B cell (primary cell): ENCODE data around the gene TMEM201. TPM values are rescaled to one million over a fixed set of nuclear protein-coding genes. Genes with fewer than 3 reads are reported as not detected.

Experiments used
- ATAC-seq: fragments of 200-7000 bp; cut with Tn5 transposase; one replicate; pipeline ENCODE4 v1.10.0; 2021; ENCODE audit warnings: low read depth, mild to moderate bottlenecking, moderate number of reproducible peaks, moderate library complexity
- CTCF ChIA-PET: fragments of 350-600 bp; sonication (Branson Sonifier 250); formaldehyde crosslinking; loops from one replicate; lab custom pipeline; 2021; ENCODE audit warnings: antibody characterized with exemption, inconsistent platforms; lab: Charles Lee
- POLR2A ChIA-PET: fragments of 350-600 bp; sonication (Branson Sonifier 250); formaldehyde crosslinking; loops from one replicate; lab custom pipeline; 2021; ENCODE audit warnings: antibody characterized with exemption; lab: Charles Lee
- DNase-seq: peaks from one replicate; pipeline ENCODE4 v3.0.0; 2013
- H2AFZ ChIP-seq: 2 replicates; pipeline ENCODE4 v1.6.1; 2012; ENCODE audit warnings: mild to moderate bottlenecking, low read depth, low read length; ENCODE audit not compliant: insufficient read depth, poor library complexity, severe bottlenecking
- H3K27ac ChIP-seq, 2 donors: 1 replicate in 1 of 2; 2 replicates in 1 of 2; pipeline ENCODE4 v1.5.1; 2012 to 2013; ENCODE audit warnings: low read length in 2 of 2, mild to moderate bottlenecking in 2 of 2, moderate library complexity in 1 of 2
- H3K27me3 ChIP-seq, 4 experiments: fragments of 200-600 bp in 1 of 4; sonication (generic) in 1 of 4; replicated peaks in 1 of 4; 1 replicate in 2 of 4; 2 replicates in 2 of 4; pipeline versions ENCODE4 v1.6.1 to v1.7.0; 2013 to 2016; ENCODE audit warnings: low read length in 3 of 4, mild to moderate bottlenecking in 2 of 4, mixed read lengths in 1 of 4, moderate library complexity in 1 of 4; ENCODE audit not compliant: insufficient read depth in 4 of 4, control insufficient read depth in 3 of 4; ENCODE audit errors: control extremely low read depth in 1 of 4
- H3K36me3 ChIP-seq, 2 experiments: replicated peaks in 1 of 2; 1 replicate in 1 of 2; 2 replicates in 1 of 2; pipeline versions ENCODE4 v1.6.1 to v1.7.1; 2013; ENCODE audit warnings: low read length in 1 of 2; ENCODE audit not compliant: insufficient read depth in 2 of 2, control insufficient read depth in 1 of 2; ENCODE audit errors: control extremely low read depth in 1 of 2, extremely low read depth in 1 of 2
- H3K4me1 ChIP-seq, 2 donors: fragments of 200-600 bp in 1 of 2; sonication (generic) in 1 of 2; 1 replicate in 1 of 2; 2 replicates in 1 of 2; pipeline versions ENCODE4 v1.5.1 to v1.6.1; 2013 to 2017; ENCODE audit warnings: low read length in 2 of 2; ENCODE audit not compliant: control insufficient read depth in 2 of 2, insufficient read depth in 2 of 2
- H3K4me2 ChIP-seq: replicated peaks from 2 replicates; pipeline ENCODE3; 2012; ENCODE audit warnings: mild to moderate bottlenecking, low read depth, low read length; ENCODE audit not compliant: poor library complexity, severe bottlenecking
- H3K4me3 ChIP-seq, 5 experiments: fragments of 200-600 bp in 1 of 5; sonication (generic) in 1 of 5; 1 replicate in 3 of 5; 2 replicates in 2 of 5; pipeline versions ENCODE4 v1.5.1 to v1.7.0; 2011 to 2016; ENCODE audit warnings: low read length in 4 of 5, mild to moderate bottlenecking in 4 of 5, low read depth in 2 of 5, control low read depth in 1 of 5, moderate library complexity in 1 of 5; ENCODE audit not compliant: insufficient read depth in 1 of 5; ENCODE audit errors: control extremely low read depth in 1 of 5, extremely low read depth in 1 of 5
- H3K79me2 ChIP-seq: fragments of 200-600 bp; sonication (generic); one replicate; pipeline ENCODE4 v1.6.0; 2016; ENCODE audit warnings: low read length; ENCODE audit not compliant: control insufficient read depth, insufficient read depth
- H3K9ac ChIP-seq: fragments of 200-600 bp; sonication (generic); 2 replicates; pipeline ENCODE4 v1.6.1; 2017; ENCODE audit warnings: mild to moderate bottlenecking, low read length, moderate library complexity
- H3K9me3 ChIP-seq, 3 donors: one replicate each; pipeline versions ENCODE4 v1.6.1 to v1.7.1; 2013; ENCODE audit warnings: low read length in 2 of 3; ENCODE audit not compliant: control insufficient read depth in 2 of 3, insufficient read depth in 1 of 3; ENCODE audit errors: control extremely low read depth in 1 of 3
- H4K20me1 ChIP-seq: 2 replicates; pipeline ENCODE4 v1.6.0; 2012; ENCODE audit warnings: mild to moderate bottlenecking, low read length; ENCODE audit not compliant: insufficient read depth, control insufficient read depth, poor library complexity, severe bottlenecking
- H3K27ac Mint-ChIP-seq: one replicate; pipeline ENCODE4 v1.8.0; 2021; ENCODE audit warnings: mixed read lengths
- H3K27me3 Mint-ChIP-seq: one replicate; pipeline ENCODE4 v1.8.0; 2021; ENCODE audit warnings: mixed read lengths
- H3K4me1 Mint-ChIP-seq: one replicate; pipeline ENCODE4 v1.8.0; 2021; ENCODE audit warnings: mixed read lengths
- H3K4me3 Mint-ChIP-seq: one replicate; pipeline ENCODE4 v1.8.0; 2021; ENCODE audit warnings: mixed read lengths
- H3K9me3 Mint-ChIP-seq: one replicate; pipeline ENCODE4 v1.8.0; 2022; ENCODE audit warnings: mixed read lengths; ENCODE audit not compliant: insufficient read depth
- EZH2 ChIP-seq: IDR thresholded peaks from 2 replicates; pipeline ENCODE4 v1.6.1; 2012; ENCODE audit warnings: borderline replicate concordance, low read depth, mild to moderate bottlenecking, moderate library complexity, low read length; ENCODE audit not compliant: insufficient read depth, poor library complexity, severe bottlenecking
- WGBS: methylation state at CpG from one replicate; pipeline ENCODE4 v1.1.5; 2013; ENCODE audit warnings: missing lambda C conversion rate; ENCODE audit not compliant: insufficient coverage; 5-methylcytosine and 5-hydroxymethylcytosine counted together
- intact Hi-C: fragments of 100-400 bp; cut with micrococcal nuclease; formaldehyde crosslinking; loops from one replicate; pipeline ENCODE4 v1.10.0; 2022
- polyA plus RNA-seq: library from polyadenylated mRNA; depleted of rRNA; stranded (reverse); fragments of >200 nt; gene quantifications from 2 replicates; pipeline ENCODE4 v1.2.3, GENCODE V29; 2012
- total RNA-seq, 2 donors: library from RNA; stranded (reverse); fragments of 120-200 nt in 1 of 2; gene quantifications; 1 replicate in 1 of 2; 2 replicates in 1 of 2; pipeline versions ENCODE4 v1.2.3 to v1.2.4, GENCODE V29; 2013 to 2022
- TF ChIP-seq, protein P1 (sequence below): fragments of 200-600 bp; IDR thresholded peaks from one replicate; pipeline ENCODE4 v1.8.0; 2022; ENCODE audit warnings: antibody characterized with exemption, mild to moderate bottlenecking

The TMEM201 gene
- total and polyA plus RNA-seq, 2 donors (not counting 1 experiment from before 2014, with no cell fraction given): 6.5 to 9.1 TPM

DNA sequence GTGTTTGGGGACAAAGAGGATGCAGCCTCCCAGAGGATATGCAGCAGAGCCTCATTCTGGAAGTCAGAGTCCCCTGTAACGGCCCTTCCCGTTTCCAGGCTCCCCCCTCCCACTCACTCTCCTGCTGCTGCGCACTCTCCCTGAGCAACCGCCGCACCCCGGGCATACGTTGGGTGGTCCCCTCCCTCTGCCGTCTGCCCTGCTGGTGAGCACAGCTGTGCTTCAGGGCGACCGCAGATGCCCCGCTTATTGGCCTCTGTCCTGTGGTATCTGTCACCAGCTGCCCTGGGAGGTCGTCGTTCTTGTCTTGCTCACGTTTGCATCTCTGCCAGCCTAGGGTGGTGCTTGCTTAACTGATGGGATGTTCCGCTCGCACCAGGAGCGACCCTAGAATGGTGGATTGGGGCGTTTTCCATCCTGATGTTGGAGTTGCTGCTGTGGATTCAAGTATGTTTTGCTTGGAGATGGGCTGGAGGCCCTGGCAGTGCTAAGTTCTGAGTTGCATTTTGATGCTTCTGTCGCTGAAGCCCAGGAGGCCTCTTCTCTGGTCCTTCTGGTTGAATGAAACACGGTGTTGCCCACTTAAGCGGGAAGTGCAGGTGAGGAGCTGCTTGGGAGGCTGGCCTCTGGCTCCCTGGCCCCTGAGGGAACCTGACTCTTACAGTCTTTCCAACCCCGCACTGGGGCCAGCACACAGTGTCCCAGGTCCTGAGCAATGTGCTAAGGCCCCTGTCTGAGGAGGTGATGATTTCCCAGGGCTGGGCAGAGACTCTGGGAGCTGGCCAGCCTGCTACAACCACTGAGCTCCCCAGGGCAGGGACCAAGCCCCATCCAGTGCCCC lies 3.2 kb downstream of the TMEM201 start:
- no peak overlapping the region for H3K4me3 Mint-ChIP-seq
- peaks cover 39% of the 10 kb centered on the region for H3K4me1 Mint-ChIP-seq

More for the DNA sequence above, 3.2 kb downstream of the TMEM201 start:
- CTCF ChIA-PET: interaction anchor here (0.5 to 1.4 kb wide), 3 partner anchors 23 to 451 kb away, joined by 4 to 5 read pairs (median 5); no protein-coding TSS in a partner anchor
- POLR2A ChIA-PET: no interaction called here
- ATAC-seq: no peak
- peaks cover 34% of the 10 kb centered on the region for H4K20me1 ChIP-seq
- intact Hi-C loops: no loop called here
- peaks cover 34 to 45% of the 10 kb centered on the region in 2 donors for H3K4me1 ChIP-seq
- Mint-ChIP-seq H3K9me3 (no peaks in the 10 kb centered on the region), H3K27ac (no peak overlapping the region), H3K27me3 (no peaks in the 10 kb centered on the region)
- no peak overlapping the region for H3K4me3 ChIP-seq
- no peak overlapping the region for H2AFZ ChIP-seq
- DNase-seq: no peak
- H3K79me2 ChIP-seq: peaks cover 60% of the 10 kb centered on the region
- H3K4me2 ChIP-seq: peak overlapping the region; percentile 97
- no peak overlapping the region for H3K27ac ChIP-seq
- WGBS: 84% methylated on average over 22 of the region's 22 CpGs
- no peak for TF ChIP-seq EZH2
- TF ChIP-seq, protein P1, sequence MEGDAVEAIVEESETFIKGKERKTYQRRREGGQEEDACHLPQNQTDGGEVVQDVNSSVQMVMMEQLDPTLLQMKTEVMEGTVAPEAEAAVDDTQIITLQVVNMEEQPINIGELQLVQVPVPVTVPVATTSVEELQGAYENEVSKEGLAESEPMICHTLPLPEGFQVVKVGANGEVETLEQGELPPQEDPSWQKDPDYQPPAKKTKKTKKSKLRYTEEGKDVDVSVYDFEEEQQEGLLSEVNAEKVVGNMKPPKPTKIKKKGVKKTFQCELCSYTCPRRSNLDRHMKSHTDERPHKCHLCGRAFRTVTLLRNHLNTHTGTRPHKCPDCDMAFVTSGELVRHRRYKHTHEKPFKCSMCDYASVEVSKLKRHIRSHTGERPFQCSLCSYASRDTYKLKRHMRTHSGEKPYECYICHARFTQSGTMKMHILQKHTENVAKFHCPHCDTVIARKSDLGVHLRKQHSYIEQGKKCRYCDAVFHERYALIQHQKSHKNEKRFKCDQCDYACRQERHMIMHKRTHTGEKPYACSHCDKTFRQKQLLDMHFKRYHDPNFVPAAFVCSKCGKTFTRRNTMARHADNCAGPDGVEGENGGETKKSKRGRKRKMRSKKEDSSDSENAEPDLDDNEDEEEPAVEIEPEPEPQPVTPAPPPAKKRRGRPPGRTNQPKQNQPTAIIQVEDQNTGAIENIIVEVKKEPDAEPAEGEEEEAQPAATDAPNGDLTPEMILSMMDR: no peak
- no peaks in the 10 kb centered on the region for H3K9me3 ChIP-seq
- H3K27me3 ChIP-seq: no peaks in the 10 kb centered on the region
- H3K36me3 ChIP-seq: no peaks in the 10 kb centered on the region
- no peak overlapping the region for H3K9ac ChIP-seq
